ENCODE results near the gene MYO1C.

GRCh38 chr17:1494203-1494602 is 1.7 kb upstream of the MYO1C start:
- TF ChIP-seq, protein P1, sequence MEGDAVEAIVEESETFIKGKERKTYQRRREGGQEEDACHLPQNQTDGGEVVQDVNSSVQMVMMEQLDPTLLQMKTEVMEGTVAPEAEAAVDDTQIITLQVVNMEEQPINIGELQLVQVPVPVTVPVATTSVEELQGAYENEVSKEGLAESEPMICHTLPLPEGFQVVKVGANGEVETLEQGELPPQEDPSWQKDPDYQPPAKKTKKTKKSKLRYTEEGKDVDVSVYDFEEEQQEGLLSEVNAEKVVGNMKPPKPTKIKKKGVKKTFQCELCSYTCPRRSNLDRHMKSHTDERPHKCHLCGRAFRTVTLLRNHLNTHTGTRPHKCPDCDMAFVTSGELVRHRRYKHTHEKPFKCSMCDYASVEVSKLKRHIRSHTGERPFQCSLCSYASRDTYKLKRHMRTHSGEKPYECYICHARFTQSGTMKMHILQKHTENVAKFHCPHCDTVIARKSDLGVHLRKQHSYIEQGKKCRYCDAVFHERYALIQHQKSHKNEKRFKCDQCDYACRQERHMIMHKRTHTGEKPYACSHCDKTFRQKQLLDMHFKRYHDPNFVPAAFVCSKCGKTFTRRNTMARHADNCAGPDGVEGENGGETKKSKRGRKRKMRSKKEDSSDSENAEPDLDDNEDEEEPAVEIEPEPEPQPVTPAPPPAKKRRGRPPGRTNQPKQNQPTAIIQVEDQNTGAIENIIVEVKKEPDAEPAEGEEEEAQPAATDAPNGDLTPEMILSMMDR (IDR thresholded peaks at IDR 0.05), result no peak
- no peak for TF ChIP-seq POLR2A (IDR thresholded peaks at IDR 0.05)

Data from testis (tissue), 2 donors.